ENCODE measurements around the gene DPH6. TPM values are rescaled to one million over a fixed set of nuclear protein-coding genes. Genes with fewer than 3 reads are reported as not detected.

The DPH6 gene
- total RNA-seq, 1 experiment from 2014 or later = 31.7 TPM

- TF ChIP-seq OVOL2 (CRISPR knock-in tag; IDR thresholded peaks at IDR 0.05; ENCODE audit: borderline replicate concordance) (no peak), EMX1 (CRISPR knock-in tag; IDR thresholded peaks at IDR 0.05) (no peak), ZNF138 (CRISPR knock-in tag; conservative IDR thresholded peaks at IDR 0.05) (no peak), HMGXB4 (CRISPR knock-in tag; IDR thresholded peaks at IDR 0.05) (no peak), CREM (CRISPR knock-in tag; IDR thresholded peaks at IDR 0.05) (no peak), JAZF1 (CRISPR knock-in tag; IDR thresholded peaks at IDR 0.05) (no peak), NFE2L1 (CRISPR knock-in tag; IDR thresholded peaks at IDR 0.05) (no peak)
- TF ChIP-seq, protein P1, sequence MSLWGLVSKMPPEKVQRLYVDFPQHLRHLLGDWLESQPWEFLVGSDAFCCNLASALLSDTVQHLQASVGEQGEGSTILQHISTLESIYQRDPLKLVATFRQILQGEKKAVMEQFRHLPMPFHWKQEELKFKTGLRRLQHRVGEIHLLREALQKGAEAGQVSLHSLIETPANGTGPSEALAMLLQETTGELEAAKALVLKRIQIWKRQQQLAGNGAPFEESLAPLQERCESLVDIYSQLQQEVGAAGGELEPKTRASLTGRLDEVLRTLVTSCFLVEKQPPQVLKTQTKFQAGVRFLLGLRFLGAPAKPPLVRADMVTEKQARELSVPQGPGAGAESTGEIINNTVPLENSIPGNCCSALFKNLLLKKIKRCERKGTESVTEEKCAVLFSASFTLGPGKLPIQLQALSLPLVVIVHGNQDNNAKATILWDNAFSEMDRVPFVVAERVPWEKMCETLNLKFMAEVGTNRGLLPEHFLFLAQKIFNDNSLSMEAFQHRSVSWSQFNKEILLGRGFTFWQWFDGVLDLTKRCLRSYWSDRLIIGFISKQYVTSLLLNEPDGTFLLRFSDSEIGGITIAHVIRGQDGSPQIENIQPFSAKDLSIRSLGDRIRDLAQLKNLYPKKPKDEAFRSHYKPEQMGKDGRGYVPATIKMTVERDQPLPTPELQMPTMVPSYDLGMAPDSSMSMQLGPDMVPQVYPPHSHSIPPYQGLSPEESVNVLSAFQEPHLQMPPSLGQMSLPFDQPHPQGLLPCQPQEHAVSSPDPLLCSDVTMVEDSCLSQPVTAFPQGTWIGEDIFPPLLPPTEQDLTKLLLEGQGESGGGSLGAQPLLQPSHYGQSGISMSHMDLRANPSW (CRISPR knock-in tag; conservative IDR thresholded peaks at IDR 0.05; ENCODE audit: low read depth) = no peak
Observed at GRCh38 chr15:35321926-35322325, 224.0 kb downstream of the DPH6 start (continued).

DNA sequence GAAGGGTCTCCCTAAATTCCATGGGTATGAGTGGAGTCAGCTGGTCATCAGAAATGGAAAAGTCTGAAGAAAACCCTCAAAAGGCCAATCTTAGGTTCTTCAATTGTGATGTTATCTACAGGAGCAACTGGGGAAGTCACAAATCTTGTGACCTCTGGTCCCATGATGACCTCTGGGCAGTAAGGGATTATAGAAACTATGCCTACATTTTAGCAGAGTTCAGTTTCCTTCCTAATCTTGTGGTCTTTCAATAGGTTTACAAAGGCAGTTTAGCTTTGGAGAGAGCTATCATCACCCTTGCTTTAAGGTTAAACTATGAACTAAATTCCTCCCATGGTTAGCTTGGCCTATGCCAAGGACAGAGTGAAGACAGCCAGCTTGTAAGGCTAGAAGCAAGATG lies 225.1 kb downstream of the DPH6 start:
- Mint-ChIP-seq H3K4me3 (no peak overlapping the region), H3K36me3 (no peaks in the 10 kb centered on the region), H3K27me3 (ENCODE audit: low read depth) (no peaks in the 10 kb centered on the region), H3K9me3 (peaks cover 8% of the 10 kb centered on the region; the same call in 1 of the 2 replicates), H3K27ac (no peak overlapping the region), H3K4me1 (no peaks in the 10 kb centered on the region)
- ChIA-PET CTCF (interaction anchor here (1.0 to 1.2 kb wide), 2 partner anchors 116 to 124 kb away, joined by 3 read pairs; no protein-coding TSS in a partner anchor), POLR2A (interaction anchor here (0.5 kb wide), 1 partner anchor 9 kb away, joined by 3 read pairs; no protein-coding TSS in a partner anchor)
- DNase-seq (ENCODE audit: low spot score) (no peak), ATAC-seq (no peak)
- no peak for TF ChIP-seq NR2C2 (CRISPR knock-in tag; IDR thresholded peaks at IDR 0.05)
- TF ChIP-seq, protein P2, sequence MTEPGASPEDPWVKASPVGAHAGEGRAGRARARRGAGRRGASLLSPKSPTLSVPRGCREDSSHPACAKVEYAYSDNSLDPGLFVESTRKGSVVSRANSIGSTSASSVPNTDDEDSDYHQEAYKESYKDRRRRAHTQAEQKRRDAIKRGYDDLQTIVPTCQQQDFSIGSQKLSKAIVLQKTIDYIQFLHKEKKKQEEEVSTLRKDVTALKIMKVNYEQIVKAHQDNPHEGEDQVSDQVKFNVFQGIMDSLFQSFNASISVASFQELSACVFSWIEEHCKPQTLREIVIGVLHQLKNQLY (CRISPR knock-in tag; IDR thresholded peaks at IDR 0.05) = no peak
- TF ChIP-seq, protein P3, sequence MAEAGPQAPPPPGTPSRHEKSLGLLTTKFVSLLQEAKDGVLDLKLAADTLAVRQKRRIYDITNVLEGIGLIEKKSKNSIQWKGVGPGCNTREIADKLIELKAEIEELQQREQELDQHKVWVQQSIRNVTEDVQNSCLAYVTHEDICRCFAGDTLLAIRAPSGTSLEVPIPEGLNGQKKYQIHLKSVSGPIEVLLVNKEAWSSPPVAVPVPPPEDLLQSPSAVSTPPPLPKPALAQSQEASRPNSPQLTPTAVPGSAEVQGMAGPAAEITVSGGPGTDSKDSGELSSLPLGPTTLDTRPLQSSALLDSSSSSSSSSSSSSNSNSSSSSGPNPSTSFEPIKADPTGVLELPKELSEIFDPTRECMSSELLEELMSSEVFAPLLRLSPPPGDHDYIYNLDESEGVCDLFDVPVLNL (CRISPR knock-in tag; IDR thresholded peaks at IDR 0.05; ENCODE audit: borderline replicate concordance, low read depth) = no peak
- TF ChIP-seq FOXP4 (CRISPR knock-in tag; IDR thresholded peaks at IDR 0.05) = no peak
- TF ChIP-seq, protein P4, sequence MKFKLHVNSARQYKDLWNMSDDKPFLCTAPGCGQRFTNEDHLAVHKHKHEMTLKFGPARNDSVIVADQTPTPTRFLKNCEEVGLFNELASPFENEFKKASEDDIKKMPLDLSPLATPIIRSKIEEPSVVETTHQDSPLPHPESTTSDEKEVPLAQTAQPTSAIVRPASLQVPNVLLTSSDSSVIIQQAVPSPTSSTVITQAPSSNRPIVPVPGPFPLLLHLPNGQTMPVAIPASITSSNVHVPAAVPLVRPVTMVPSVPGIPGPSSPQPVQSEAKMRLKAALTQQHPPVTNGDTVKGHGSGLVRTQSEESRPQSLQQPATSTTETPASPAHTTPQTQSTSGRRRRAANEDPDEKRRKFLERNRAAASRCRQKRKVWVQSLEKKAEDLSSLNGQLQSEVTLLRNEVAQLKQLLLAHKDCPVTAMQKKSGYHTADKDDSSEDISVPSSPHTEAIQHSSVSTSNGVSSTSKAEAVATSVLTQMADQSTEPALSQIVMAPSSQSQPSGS (CRISPR knock-in tag; IDR thresholded peaks at IDR 0.05; ENCODE audit: borderline replicate concordance, low read depth) = no peak
- TF ChIP-seq, protein P5, sequence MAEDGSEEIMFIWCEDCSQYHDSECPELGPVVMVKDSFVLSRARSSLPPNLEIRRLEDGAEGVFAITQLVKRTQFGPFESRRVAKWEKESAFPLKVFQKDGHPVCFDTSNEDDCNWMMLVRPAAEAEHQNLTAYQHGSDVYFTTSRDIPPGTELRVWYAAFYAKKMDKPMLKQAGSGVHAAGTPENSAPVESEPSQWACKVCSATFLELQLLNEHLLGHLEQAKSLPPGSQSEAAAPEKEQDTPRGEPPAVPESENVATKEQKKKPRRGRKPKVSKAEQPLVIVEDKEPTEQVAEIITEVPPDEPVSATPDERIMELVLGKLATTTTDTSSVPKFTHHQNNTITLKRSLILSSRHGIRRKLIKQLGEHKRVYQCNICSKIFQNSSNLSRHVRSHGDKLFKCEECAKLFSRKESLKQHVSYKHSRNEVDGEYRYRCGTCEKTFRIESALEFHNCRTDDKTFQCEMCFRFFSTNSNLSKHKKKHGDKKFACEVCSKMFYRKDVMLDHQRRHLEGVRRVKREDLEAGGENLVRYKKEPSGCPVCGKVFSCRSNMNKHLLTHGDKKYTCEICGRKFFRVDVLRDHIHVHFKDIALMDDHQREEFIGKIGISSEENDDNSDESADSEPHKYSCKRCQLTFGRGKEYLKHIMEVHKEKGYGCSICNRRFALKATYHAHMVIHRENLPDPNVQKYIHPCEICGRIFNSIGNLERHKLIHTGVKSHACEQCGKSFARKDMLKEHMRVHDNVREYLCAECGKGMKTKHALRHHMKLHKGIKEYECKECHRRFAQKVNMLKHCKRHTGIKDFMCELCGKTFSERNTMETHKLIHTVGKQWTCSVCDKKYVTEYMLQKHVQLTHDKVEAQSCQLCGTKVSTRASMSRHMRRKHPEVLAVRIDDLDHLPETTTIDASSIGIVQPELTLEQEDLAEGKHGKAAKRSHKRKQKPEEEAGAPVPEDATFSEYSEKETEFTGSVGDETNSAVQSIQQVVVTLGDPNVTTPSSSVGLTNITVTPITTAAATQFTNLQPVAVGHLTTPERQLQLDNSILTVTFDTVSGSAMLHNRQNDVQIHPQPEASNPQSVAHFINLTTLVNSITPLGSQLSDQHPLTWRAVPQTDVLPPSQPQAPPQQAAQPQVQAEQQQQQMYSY (CRISPR knock-in tag; IDR thresholded peaks at IDR 0.05) = no peak
- TF ChIP-seq, protein P6, sequence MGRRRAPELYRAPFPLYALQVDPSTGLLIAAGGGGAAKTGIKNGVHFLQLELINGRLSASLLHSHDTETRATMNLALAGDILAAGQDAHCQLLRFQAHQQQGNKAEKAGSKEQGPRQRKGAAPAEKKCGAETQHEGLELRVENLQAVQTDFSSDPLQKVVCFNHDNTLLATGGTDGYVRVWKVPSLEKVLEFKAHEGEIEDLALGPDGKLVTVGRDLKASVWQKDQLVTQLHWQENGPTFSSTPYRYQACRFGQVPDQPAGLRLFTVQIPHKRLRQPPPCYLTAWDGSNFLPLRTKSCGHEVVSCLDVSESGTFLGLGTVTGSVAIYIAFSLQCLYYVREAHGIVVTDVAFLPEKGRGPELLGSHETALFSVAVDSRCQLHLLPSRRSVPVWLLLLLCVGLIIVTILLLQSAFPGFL (CRISPR knock-in tag; IDR thresholded peaks at IDR 0.05; ENCODE audit: borderline replicate concordance) = no peak
- no peak for TF ChIP-seq JAZF1 (CRISPR knock-in tag; IDR thresholded peaks at IDR 0.05)
- TF ChIP-seq NFE2L1 (CRISPR knock-in tag; IDR thresholded peaks at IDR 0.05) = no peak
- TF ChIP-seq, protein P7, sequence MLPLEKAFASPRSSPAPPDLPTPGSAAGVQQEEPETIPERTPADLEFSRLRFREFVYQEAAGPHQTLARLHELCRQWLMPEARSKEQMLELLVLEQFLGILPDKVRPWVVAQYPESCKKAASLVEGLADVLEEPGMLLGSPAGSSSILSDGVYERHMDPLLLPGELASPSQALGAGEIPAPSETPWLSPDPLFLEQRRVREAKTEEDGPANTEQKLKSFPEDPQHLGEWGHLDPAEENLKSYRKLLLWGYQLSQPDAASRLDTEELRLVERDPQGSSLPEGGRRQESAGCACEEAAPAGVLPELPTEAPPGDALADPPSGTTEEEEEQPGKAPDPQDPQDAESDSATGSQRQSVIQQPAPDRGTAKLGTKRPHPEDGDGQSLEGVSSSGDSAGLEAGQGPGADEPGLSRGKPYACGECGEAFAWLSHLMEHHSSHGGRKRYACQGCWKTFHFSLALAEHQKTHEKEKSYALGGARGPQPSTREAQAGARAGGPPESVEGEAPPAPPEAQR (CRISPR knock-in tag; IDR thresholded peaks at IDR 0.05) = no peak
- no peak for TF ChIP-seq ZNF396 (CRISPR knock-in tag; IDR thresholded peaks at IDR 0.05; ENCODE audit: borderline replicate concordance)
- TF ChIP-seq TEAD1 (CRISPR knock-in tag; IDR thresholded peaks at IDR 0.05) = no peak
- TF ChIP-seq GRHL2 (CRISPR knock-in tag; IDR thresholded peaks at IDR 0.05; ENCODE audit: insufficient replicate concordance, severe bottlenecking) = no peak
